GM18499 (cell line): Measurements from ENCODE around the gene SERPINA5.
"Not testable (repeated sequence)": the region's sequence is repeated elsewhere in the genome, so short reads cannot be mapped to it uniquely, and the experiment has no call there.

Experiments
- ATAC-seq: cut with Tn5 transposase; IDR thresholded peaks from one replicate; pipeline ENCODE4 v1.9.1; 2021; ENCODE audit warnings: moderate number of reproducible peaks; ENCODE audit not compliant: insufficient read depth, unreplicated experiment

SERPINA5 gene

GRCh38 chr14:94621358-94622134, 40.3 kb downstream of the SERPINA5 start:
- no peak for ATAC-seq

GRCh38 chr14:94622653-94623421, 41.6 kb downstream of the SERPINA5 start:
- ATAC-seq, result no peak

- no peak for ATAC-seq
Observed at GRCh38 chr14:94623422-94623809, 42.2 kb downstream of the SERPINA5 start.

- ATAC-seq, result no peak
Observed at GRCh38 chr14:94623856-94624499, 42.8 kb downstream of the SERPINA5 start.

- no peak for ATAC-seq
Observed at GRCh38 chr14:94624537-94625352, 43.5 kb downstream of the SERPINA5 start.

GRCh38 chr14:94625353-94625635, 44.1 kb downstream of the SERPINA5 start:
- no peak for ATAC-seq

- no peak for ATAC-seq
Observed at GRCh38 chr14:94628578-94628977, 47.4 kb downstream of the SERPINA5 start.

GRCh38 chr14:94630396-94630795, 49.2 kb downstream of the SERPINA5 start:
- ATAC-seq, result no peak

GRCh38 chr14:94631050-94631449, 49.8 kb downstream of the SERPINA5 start:
- no peak for ATAC-seq

- ATAC-seq, result no peak
Observed at GRCh38 chr14:94631536-94632304, 50.5 kb downstream of the SERPINA5 start.

GRCh38 chr14:94632305-94632590, 51.0 kb downstream of the SERPINA5 start:
- ATAC-seq, result no peak

GRCh38 chr14:94633121-94633520, 51.9 kb downstream of the SERPINA5 start:
- no peak for ATAC-seq

- ATAC-seq, result no peak
Observed at GRCh38 chr14:94635154-94635553, 53.9 kb downstream of the SERPINA5 start.

GRCh38 chr14:94636744-94637412, 55.7 kb downstream of the SERPINA5 start:
- ATAC-seq, result no peak

GRCh38 chr14:94637814-94638213, 56.6 kb downstream of the SERPINA5 start:
- not testable (repeated sequence) for ATAC-seq

- no peak for ATAC-seq
Observed at GRCh38 chr14:94638339-94638738, 57.1 kb downstream of the SERPINA5 start.

GRCh38 chr14:94638961-94639817, 58.0 kb downstream of the SERPINA5 start:
- ATAC-seq, result no peak
